Right ventricle myocardium inferior (tissue), 1 donor: ENCODE data around the gene RBM12. TPM values are rescaled to one million over a fixed set of nuclear protein-coding genes. Genes with fewer than 3 reads are reported as not detected.

Experiments used
- ATAC-seq: fragments of 200-7000 bp; cut with Tn5 transposase; one replicate; pipeline ENCODE4 v1.9.1; 2020; ENCODE audit warnings: mild to moderate bottlenecking, moderate library complexity
- DNase-seq: peaks from one replicate; pipeline ENCODE4 v3.0.0; 2021; ENCODE audit errors: missing footprints
- intact Hi-C: fragments of 100-400 bp; cut with DNase I; formaldehyde crosslinking; loops from one replicate; pipeline ENCODE4 v1.11.0; 2022
- total RNA-seq: library from RNA; stranded (reverse); fragmentation: NEBNext Ultra II Directional; extraction: Animal tissue kit (Norgen Biotek cat#: 25700); gene quantifications from one replicate; pipeline ENCODE4 v1.2.1, GENCODE V29; 2021
- donor health status: DM: no; HTN: yes; CAD: no; lungs with severe emphysema.

RBM12 gene
- total RNA-seq, 1 donor from 2014 or later, result 41.4 TPM

GRCh38 chr20:35610833-35611427 lies 53.8 kb downstream of the RBM12 start:
- no peak for ATAC-seq
- DNase-seq, result no peak
- intact Hi-C loops, result loop anchor here (10.0 kb wide), 1 partner anchor 274 kb away; no protein-coding TSS in a partner anchor

DNA sequence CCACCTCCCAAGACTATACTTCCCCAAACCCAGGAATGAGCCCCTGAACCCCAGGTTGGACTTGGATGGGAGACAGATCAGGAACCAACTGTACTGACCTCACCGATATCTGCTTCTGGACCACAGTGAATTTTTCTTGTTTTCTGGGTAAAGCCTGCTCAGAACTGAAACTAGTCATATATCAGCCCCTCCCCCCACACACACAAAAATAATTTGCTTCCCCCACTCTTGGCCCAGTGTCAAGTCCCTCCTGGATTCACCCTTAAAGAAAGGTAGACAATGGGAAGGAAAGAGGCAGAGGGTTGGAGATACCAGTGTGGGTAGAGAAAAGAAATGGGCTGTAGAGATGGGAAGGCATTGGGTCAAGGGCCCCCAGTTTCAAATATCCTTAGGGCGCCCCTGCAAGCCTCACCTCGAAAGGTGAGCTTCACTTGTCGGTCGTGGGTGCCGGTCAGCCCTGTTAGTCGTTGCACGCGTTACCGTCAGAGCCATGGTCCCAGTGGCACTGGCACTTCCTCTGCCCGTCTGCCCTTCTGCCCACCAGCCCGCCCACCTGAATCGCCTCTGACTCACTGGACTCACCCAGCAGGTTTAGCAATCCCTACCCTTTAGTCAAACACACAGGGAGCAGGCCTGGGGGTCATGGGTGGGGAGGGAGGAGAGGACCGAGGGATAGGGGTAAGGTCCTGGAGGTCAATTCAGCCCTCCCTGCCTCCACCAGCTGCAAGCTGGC lies 57.5 kb downstream of the RBM12 start:
- no peak for DNase-seq

DNA sequence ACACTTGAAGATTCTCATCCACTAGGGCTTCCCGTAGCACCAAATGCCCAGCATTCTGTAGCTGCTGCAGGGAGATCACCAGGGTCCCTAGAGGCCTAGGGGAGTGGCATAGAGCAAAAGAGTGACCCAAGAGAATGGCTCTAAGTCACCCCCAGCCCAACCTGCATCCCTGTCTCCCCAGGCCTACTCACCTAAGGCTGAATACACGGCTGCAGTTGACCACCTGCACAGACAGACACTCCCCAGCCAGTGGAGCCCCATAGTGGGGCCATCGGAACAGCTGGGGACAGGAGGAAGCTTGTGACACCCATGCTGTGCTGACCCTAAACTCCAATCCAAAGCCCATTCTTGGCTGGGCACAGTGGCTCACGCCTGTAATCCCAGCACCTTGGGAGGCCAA lies 58.6 kb downstream of the RBM12 start:
- intact Hi-C loops, result no loop called here
- ATAC-seq (no peak), DNase-seq (no peak)

More for the DNA sequence above, 57.5 kb downstream of the RBM12 start:
- intact Hi-C loops, result no loop called here
- no peak for ATAC-seq

DNA sequence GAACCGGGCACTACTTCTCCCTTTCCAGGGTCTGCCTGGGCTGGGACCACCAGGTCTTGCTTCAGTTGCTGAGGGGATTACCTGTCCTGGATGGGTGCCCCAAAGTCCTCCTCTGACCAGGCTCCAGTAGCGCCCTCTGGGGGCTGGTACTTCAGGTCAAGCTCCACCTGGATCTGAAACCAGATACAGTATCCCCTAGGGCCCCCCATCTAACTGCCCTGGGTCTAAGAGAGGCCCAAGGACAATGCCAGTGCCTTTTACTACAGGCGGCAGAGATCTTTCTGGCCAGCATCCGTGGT lies 60.3 kb downstream of the RBM12 start:
- DNase-seq (no peak), ATAC-seq (no peak)
- intact Hi-C loops, result loop anchor here (5.0 kb wide), 1 partner anchor 93 kb away; the partner anchor contains the start of genes NFS1 and ROMO1

- DNase-seq, result no peak
- intact Hi-C loops, result loop anchor here (5.0 kb wide), 1 partner anchor 93 kb away; the partner anchor contains the start of genes NFS1 and ROMO1
- ATAC-seq, result no peak
Observed at GRCh38 chr20:35603695-35604448, 60.8 kb downstream of the RBM12 start.

GRCh38 chr20:35602851-35603495 lies 61.7 kb downstream of the RBM12 start:
- intact Hi-C loops, result loop anchor here (5.0 kb wide), 1 partner anchor 94 kb away; the partner anchor contains the start of genes NFS1 and ROMO1
- DNase-seq (no peak), ATAC-seq (no peak)

DNA sequence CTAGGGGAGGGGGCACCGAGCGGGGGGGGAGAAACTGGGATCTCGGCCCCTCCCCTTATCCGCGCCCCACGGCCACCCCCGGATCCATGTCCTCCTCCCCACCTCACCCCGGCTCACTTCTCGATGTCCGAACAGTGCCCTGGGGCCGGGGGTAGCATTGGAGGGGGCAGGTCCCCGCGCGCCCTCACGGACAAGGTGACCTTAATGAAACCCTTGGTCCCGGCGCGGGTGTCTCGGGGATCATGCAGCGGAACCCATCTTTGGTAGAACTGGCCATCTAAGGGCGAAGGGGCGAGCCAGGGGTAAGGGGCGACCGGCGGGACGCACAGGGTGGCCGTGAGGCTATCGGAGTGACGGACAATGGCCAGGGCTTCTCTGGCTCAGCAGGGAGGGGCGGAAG lies 62.7 kb downstream of the RBM12 start:
- DNase-seq, result no peak
- ATAC-seq, result no peak
- intact Hi-C loops, result loop anchor here (5.0 kb wide), 1 partner anchor 95 kb away; the partner anchor contains the start of genes NFS1 and ROMO1

DNA sequence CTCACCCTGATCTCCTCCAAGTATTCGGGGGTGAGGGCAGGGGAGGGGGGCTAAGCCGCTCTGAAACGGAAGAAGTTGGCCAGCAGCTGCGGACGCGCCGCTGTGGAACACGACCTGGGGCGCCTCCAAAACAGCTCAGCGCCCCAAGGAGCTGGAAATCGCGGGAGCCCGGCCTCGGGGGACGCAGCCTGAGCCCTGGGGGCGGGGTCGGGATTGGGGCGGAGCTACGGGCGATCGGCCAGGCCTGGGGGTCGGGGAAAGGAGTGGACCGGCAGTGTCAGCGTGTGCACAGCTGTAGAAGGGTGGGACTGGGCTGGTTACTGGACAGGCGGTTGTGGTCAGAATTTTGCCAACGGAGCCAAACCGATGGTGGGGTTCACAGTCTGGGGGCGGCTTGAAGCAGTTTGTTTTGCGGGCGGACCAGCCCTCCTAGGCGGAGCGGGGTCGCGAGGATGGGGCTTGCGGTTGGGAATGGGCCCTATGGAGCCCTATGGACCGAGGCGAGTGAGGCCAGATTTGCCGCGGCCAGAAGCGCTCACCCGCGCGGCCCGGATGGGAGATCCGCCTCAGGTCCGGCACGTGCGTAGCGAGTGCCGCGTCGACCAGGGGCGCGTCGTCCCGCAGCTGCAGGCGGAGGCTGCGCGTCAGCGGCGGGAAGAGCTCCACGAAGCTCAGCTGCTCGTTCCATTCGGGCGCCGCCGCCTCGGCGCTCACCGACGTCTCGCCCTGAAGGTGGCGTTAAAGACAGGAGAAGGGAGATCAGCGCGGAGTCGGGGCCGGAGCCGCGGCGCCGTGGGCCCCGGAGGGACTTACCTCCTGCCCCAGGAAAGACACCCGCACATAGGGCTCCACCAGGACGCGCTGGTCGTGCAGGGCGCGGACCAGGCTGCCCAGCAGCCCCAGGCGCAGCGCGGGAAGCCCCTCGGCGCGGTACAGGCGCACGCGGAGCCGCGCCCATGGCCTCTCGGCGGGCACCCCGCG lies 63.4 kb downstream of the RBM12 start:
- intact Hi-C loops, result loop anchor here (5.0 kb wide), 1 partner anchor 96 kb away; the partner anchor contains the start of genes NFS1 and ROMO1
- DNase-seq (peak; percentile 91), ATAC-seq (peak; percentile 87)

- intact Hi-C loops, result loop anchor here (5.0 kb wide), 1 partner anchor 97 kb away; the partner anchor contains the start of genes NFS1 and ROMO1
- no peak for DNase-seq
- no peak for ATAC-seq
Observed at GRCh38 chr20:35600176-35600992, 64.3 kb downstream of the RBM12 start.

GRCh38 chr20:35599776-35600120 lies 65.0 kb downstream of the RBM12 start:
- intact Hi-C loops, result loop anchor here (5.0 kb wide), 1 partner anchor 98 kb away; the partner anchor contains the start of genes NFS1 and ROMO1
- no peak for ATAC-seq
- no peak for DNase-seq

Other genes starting within 250 kb of the RBM12 start
- 0.08 TPM for gene GDF5, start 226.7 kb downstream of the RBM12 start, total RNA-seq
- 15.9 TPM for gene CEP250, start 209.3 kb downstream of the RBM12 start, total RNA-seq
- not detected for gene C20orf173, start 135.2 kb downstream of the RBM12 start, total RNA-seq
- gene ERGIC3, start 122.8 kb downstream of the RBM12 start, total RNA-seq, result 94.8 TPM
- gene SPAG4, start 49.1 kb downstream of the RBM12 start, total RNA-seq, result 1.6 TPM
- 49.6 TPM for gene CPNE1, start within 50 bp of the RBM12 start, total RNA-seq
- 54.3 TPM for gene NFS1, start 34.5 kb upstream of the RBM12 start, total RNA-seq
- 190 TPM for gene ROMO1, start 34.5 kb upstream of the RBM12 start, total RNA-seq
- gene RBM39, start 77.4 kb upstream of the RBM12 start, total RNA-seq, result 133 TPM
- 36.7 TPM for gene PHF20, start 107.1 kb upstream of the RBM12 start, total RNA-seq